SIG-M5 treated with dmso at 0.1 percent for 504 hours (cell line): ENCODE results near the gene CLDN6.

Source experiments
- DNase-seq: peaks from one replicate; lab custom pipeline; 2025; ENCODE audit not compliant: unreplicated experiment; lab: John Stamatoyannopoulos, UW

CLDN6 gene

GRCh38 chr16:2973093-2973492, 44.9 kb downstream of the CLDN6 start:
- DNase-seq, result no peak

DNA sequence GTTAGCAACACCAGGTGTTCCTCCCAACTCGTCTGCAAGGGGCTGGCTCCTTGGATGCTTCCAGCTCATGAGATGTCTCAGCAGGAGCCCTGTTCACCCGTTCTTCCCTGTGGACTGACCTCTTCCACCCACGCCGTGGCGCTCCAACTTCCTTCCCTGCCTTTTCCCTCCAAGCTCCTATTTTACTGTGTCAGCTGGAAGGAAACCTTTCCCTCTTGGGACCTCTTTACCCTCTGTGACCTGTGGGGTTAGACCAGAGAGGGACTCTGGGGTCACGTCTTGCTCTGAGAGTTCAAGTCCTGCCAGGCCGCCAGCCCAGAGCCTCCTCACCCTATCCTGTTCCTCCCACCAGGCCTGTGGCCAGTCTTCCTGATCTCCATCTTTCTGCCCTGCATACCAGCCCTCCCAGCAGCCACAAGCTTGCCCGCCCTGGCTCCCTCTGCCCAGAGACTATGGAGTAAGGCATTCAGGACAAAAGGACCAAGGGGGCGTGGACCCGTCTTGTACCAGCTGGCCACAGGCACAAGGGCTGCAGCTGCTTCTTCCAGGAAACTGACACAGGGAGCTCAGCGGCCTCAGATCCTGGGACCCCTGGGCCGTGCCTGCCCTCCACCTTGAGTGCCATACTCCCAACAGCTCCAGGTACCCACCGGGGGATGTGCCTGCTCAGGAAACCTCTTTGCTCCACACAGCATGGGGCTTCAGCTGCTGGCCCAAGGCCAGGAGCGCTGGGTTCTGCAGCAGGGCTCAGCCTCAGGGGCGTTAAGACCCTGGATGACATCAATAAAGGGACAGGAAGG, 45.8 kb downstream of the CLDN6 start:
- no peak for DNase-seq

GRCh38 chr16:2971134-2971984, 46.6 kb downstream of the CLDN6 start:
- no peak for DNase-seq

DNA sequence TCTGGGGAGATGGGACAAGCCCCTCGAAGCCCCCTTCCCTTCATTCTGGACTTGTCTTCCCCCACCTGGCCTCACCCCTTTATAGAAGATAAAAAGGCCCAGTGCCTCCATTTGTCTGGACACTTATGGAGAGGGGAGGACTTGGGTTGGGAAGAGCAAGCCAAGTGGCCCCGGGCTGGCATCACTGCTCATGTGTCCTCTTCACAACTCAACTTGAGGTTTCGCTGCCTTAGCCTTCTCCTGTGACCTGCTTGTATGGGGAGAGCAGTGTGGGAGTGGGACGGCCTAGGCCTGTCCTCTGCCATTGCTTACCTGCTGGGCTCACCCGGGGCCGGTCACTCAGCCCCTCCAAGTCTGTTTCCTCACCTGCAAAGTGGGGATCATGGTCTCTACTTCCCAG, 47.4 kb downstream of the CLDN6 start:
- no peak for DNase-seq

- peak; percentile 81 for DNase-seq
These were observed 48.1 kb downstream of the CLDN6 start for GRCh38 chr16:2969545-2970521.

DNA sequence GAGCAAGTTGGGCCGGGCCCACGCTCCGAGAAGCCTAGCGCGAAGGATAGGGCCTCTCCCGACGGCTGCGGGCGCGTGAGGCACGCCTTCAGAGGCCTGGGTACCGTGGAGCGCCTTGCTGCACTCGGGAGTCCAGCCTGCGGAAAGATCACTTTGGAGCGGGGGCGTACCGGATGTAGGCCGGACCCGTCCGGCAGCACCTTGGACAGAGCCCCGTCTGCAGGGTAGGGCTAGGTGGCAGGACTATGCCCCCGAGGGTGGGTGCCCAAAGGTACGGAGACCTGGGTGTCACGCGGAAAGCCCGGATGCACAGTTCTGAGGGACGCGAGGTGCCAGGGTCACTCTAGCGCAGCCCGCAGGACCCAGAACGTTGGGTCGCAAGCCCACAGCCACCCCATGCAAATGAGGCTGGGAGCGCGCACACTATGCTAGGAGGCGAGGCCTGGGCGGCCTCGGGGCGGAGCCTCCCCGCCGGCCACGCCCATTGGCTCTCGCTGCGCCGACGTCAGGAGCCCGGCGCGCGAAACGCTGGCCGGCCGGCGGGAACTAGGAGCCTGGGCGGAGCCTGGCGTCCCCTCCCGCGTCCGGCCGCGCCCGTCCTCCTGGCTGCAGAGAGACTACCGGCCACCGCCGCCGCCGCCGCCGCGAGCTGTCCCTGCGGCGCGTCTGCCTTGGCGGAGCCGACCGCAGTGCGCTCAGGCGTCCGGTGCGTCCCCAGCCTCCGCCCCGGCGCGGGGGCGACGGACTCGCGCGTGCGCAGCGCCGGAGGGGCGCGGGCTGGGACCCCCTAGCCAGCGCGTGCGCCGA, 49.0 kb downstream of the CLDN6 start, which contains the start of gene PAQR4:
TSS of gene PAQR4 (plus strand) at position 611 of the 807 bp plus-strand sequence. CDS start 327 bp downstream, outside the sequence.
- peak; percentile 84 for DNase-seq

DNA sequence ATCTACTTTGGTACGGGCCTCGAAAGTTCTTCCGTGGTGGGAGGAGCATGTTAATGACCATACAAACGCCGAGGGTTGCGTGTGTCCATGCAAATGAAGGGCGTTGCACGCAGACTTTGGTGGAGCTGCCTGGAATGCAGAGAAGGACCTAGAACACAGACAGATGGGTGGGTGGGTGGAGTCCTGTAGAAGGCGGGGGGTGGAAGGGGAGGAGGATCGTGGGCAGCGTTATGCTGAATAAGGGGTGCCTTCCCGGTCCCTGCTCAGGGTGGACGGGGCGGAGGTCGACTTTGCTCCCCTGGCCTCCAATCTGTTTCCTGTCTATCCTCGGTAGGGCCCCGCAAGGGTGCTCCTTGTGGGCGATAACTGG, 49.6 kb downstream of the CLDN6 start:
- DNase-seq, result no peak

DNA sequence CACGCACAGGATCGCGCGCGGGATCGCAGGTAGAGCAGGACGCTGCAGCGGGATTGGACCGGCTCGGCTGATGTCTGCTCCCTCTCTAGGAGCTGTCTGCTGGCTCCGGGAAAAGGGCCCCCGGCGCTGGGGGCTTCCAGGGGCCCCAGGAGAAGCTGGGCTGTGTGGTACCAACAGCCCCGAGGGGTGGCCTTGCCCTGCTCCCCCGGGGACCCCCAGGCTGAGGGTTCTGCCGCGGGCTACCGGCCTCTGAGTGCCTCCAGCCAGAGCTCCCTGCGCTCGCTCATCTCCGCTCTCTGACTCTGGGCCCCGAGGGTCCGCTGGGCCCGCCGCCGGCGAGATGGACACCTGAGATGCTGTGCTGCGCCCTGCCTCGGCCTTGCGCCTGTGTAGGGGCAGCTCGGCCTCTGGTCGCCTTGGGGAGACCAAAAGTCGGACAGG, 50.2 kb downstream of the CLDN6 start:
- DNase-seq, result no peak

- DNase-seq, result no peak
These were observed 50.8 kb downstream of the CLDN6 start for GRCh38 chr16:2967211-2967631.

- no peak for DNase-seq
These were observed 51.2 kb downstream of the CLDN6 start for GRCh38 chr16:2966808-2967191.

GRCh38 chr16:2966043-2966807, 51.8 kb downstream of the CLDN6 start:
- no peak for DNase-seq
